Skeletal muscle tissue (tissue), 4 donors: ENCODE measurements around the gene GNAT1. TPM values are rescaled to one million over a fixed set of nuclear protein-coding genes. Genes with fewer than 3 reads are reported as not detected.
A peak's percentile ranks its signal among the peaks of the same experiment; 100 is the strongest.

Source experiments
- H3K27ac ChIP-seq: one replicate; pipeline ENCODE4 v1.7.0; 2013; ENCODE audit warnings: mild to moderate bottlenecking, low read depth, low read length, inconsistent platforms
- H3K27me3 ChIP-seq, 3 donors: one replicate each; pipeline ENCODE4 v1.7.0; 2013; ENCODE audit warnings: low read length in 3 of 3; ENCODE audit not compliant: control insufficient read depth in 3 of 3, insufficient read depth in 3 of 3
- H3K36me3 ChIP-seq, 3 donors: one replicate each; pipeline ENCODE4 v1.7.0; 2013; ENCODE audit warnings: low read length in 3 of 3; ENCODE audit not compliant: control insufficient read depth in 3 of 3, insufficient read depth in 3 of 3
- H3K4me1 ChIP-seq, 3 donors: one replicate each; pipeline ENCODE4 v1.7.0; 2013; ENCODE audit warnings: low read length in 3 of 3, mild to moderate bottlenecking in 3 of 3; ENCODE audit not compliant: control insufficient read depth in 3 of 3, insufficient read depth in 3 of 3
- H3K4me3 ChIP-seq, 3 donors: one replicate each; pipeline ENCODE4 v1.7.0; 2013; ENCODE audit warnings: low read length in 3 of 3
- H3K9ac ChIP-seq, 3 donors: one replicate each; pipeline ENCODE4 v1.7.0; 2013; ENCODE audit warnings: low read length in 3 of 3, mild to moderate bottlenecking in 3 of 3, moderate library complexity in 2 of 3, low read depth in 1 of 3
- H3K9me3 ChIP-seq, 3 donors: one replicate each; pipeline ENCODE4 v1.7.0; 2013; ENCODE audit warnings: low read length in 3 of 3; ENCODE audit not compliant: control insufficient read depth in 3 of 3
- total RNA-seq: library from RNA; depleted of rRNA; stranded (reverse); fragments of >200 nt; gene quantifications from one replicate; pipeline ENCODE4 v1.2.3, GENCODE V29; 2014
- donor health status: Osteomylitis.

The GNAT1 gene
- total RNA-seq, 1 donor from 2014 or later = not detected

GRCh38 chr3:50189274-50189673, 2.1 kb upstream of the GNAT1 start:
- H3K4me1 ChIP-seq = peaks cover 5 to 26% (median 21%) of the 10 kb centered on the region in 3 donors
- no peak overlapping the region for H3K27ac ChIP-seq
- H3K9me3 ChIP-seq = no peaks in the 10 kb centered on the region
- H3K36me3 ChIP-seq = peaks cover 13 to 20% (median 17%) of the 10 kb centered on the region in 3 donors
- no peak overlapping the region for H3K9ac ChIP-seq
- H3K4me3 ChIP-seq = no peak overlapping the region
- peaks cover 19 to 22% (median 20%) of the 10 kb centered on the region in 3 donors for H3K27me3 ChIP-seq

GRCh38 chr3:50189989-50190388, 1.4 kb upstream of the GNAT1 start:
- Histone ChIP-seq H3K9ac (no peak overlapping the region), H3K4me1 (peaks cover 10 to 32% (median 26%) of the 10 kb centered on the region in 3 donors), H3K36me3 (peaks cover 8 to 18% (median 13%) of the 10 kb centered on the region in 3 donors), H3K27me3 (peaks cover 21 to 27% (median 24%) of the 10 kb centered on the region in 3 donors), H3K27ac (no peak overlapping the region), H3K4me3 (no peak overlapping the region), H3K9me3 (no peaks in the 10 kb centered on the region)

GRCh38 chr3:50192124-50192523, 714 bp downstream of the GNAT1 start:
- H3K36me3 ChIP-seq = peaks cover 0 to 2% (median 0%) of the 10 kb centered on the region in 3 donors
- peaks cover 10 to 32% (median 26%) of the 10 kb centered on the region in 3 donors for H3K4me1 ChIP-seq
- peaks cover 27 to 30% (median 28%) of the 10 kb centered on the region in 3 donors for H3K27me3 ChIP-seq
- H3K9me3 ChIP-seq = no peaks in the 10 kb centered on the region
- no peak overlapping the region for H3K4me3 ChIP-seq
- no peak overlapping the region for H3K27ac ChIP-seq
- no peak overlapping the region for H3K9ac ChIP-seq

DNA sequence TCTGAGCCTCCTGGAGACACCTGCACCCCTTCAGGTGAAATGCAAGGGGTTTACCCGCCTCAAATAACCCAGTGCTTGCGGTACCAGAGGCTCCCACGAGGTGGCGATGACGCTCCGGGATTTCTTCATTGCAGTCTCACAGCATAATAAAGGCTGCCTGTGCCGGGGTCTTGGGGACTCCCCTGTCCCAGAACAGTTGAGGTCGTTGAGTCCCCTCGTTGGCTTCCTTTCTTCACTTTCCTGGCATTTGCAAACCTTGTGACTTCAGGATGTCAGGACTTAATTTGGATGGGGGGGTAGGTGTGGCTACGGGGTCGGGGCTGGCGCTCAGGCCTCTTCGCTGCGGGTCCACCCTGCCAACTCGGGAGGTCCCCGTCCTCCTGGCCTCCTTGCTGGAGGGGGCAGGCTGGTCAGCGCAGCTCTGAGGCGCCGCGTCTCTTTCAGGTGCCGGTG, 1.3 kb downstream of the GNAT1 start:
- peaks cover 10 to 32% (median 26%) of the 10 kb centered on the region in 3 donors for H3K4me1 ChIP-seq
- no peaks in the 10 kb centered on the region for H3K9me3 ChIP-seq
- peak overlapping the region in 1 of 3 donors; percentile 40 for H3K9ac ChIP-seq
- H3K36me3 ChIP-seq = peaks cover 0 to 2% (median 0%) of the 10 kb centered on the region in 3 donors
- peaks cover 27 to 30% (median 28%) of the 10 kb centered on the region in 3 donors for H3K27me3 ChIP-seq
- no peak overlapping the region for H3K4me3 ChIP-seq
- H3K27ac ChIP-seq = no peak overlapping the region

DNA sequence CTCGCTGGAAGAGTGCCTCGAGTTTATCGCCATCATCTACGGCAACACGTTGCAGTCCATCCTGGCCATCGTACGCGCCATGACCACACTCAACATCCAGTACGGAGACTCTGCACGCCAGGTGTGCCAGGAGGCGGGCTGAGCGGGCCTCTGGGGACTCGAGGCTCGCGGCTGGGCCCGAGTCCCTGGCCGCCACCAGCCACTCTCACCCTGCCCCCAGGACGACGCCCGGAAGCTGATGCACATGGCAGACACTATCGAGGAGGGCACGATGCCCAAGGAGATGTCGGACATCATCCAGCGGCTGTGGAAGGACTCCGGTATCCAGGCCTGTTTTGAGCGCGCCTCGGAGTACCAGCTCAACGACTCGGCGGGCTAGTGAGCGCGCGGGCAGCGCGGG, 1.9 kb downstream of the GNAT1 start:
- Histone ChIP-seq H3K27ac (no peak overlapping the region), H3K9me3 (no peaks in the 10 kb centered on the region), H3K36me3 (peaks cover 0 to under 1% (median 0%) of the 10 kb centered on the region in 3 donors), H3K9ac (peak overlapping the region in 1 of 3 donors; percentile 40), H3K4me3 (no peak overlapping the region), H3K4me1 (peaks cover 10 to 32% (median 26%) of the 10 kb centered on the region in 3 donors), H3K27me3 (peaks cover 27 to 30% (median 28%) of the 10 kb centered on the region in 3 donors)

GRCh38 chr3:50193746-50194127, 2.3 kb downstream of the GNAT1 start:
- no peak overlapping the region for H3K4me3 ChIP-seq
- no peak overlapping the region for H3K27ac ChIP-seq
- H3K9me3 ChIP-seq = no peaks in the 10 kb centered on the region
- H3K9ac ChIP-seq = no peak overlapping the region
- H3K36me3 ChIP-seq = no peaks in the 10 kb centered on the region
- peaks cover 27 to 30% (median 28%) of the 10 kb centered on the region in 3 donors for H3K27me3 ChIP-seq
- peaks cover 10 to 31% (median 26%) of the 10 kb centered on the region in 3 donors for H3K4me1 ChIP-seq

- Histone ChIP-seq H3K9ac (no peak overlapping the region), H3K4me1 (peaks cover 10 to 26% (median 22%) of the 10 kb centered on the region in 3 donors), H3K27ac (no peak overlapping the region), H3K4me3 (peak overlapping the region in 2 of 3 donors; percentile 54 to 63), H3K9me3 (no peaks in the 10 kb centered on the region), H3K27me3 (peaks cover 27 to 30% (median 28%) of the 10 kb centered on the region in 3 donors), H3K36me3 (no peaks in the 10 kb centered on the region)
These were observed 2.9 kb downstream of the GNAT1 start for GRCh38 chr3:50194128-50194902.

DNA sequence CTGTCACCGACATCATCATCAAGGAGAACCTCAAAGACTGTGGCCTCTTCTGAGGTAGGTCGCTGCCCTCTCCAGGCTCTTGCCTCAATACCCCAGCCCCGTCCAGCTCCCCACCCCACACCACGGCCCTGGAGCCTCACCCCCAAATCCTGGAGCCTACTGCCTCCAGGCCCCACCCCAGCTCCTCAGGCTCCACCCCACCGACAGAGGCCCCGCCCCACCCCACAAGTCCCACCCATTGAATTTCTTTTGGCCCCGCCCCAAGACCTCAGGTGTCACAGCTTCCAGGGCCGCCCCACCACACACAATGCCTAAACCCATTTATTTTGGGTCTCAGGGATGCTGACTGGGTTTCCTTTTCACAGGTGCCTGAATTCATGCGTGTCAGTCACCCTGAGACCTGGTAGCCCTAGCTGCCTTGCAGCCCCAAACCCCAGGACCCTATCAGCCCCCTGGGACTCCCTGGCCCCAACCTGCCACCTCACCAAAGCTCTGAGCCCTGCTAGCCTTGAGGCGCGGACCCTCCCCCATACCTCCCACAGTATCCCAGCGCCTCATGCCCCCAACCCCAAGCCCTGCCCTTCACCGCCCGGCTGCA, 3.6 kb downstream of the GNAT1 start:
- peak overlapping the region in 2 of 3 donors; percentile 54 to 63 for H3K4me3 ChIP-seq

GRCh38 chr3:50195501-50196252, 4.3 kb downstream of the GNAT1 start:
- no peak overlapping the region for H3K9ac ChIP-seq
- no peaks in the 10 kb centered on the region for H3K9me3 ChIP-seq
- H3K27ac ChIP-seq = no peak overlapping the region
- H3K4me1 ChIP-seq = peaks cover 10 to 20% (median 20%) of the 10 kb centered on the region in 3 donors
- H3K4me3 ChIP-seq = no peak overlapping the region
- H3K36me3 ChIP-seq = no peaks in the 10 kb centered on the region
- peaks cover 27 to 30% (median 28%) of the 10 kb centered on the region in 3 donors for H3K27me3 ChIP-seq

More for the DNA sequence above, 3.6 kb downstream of the GNAT1 start:
- peaks cover 27 to 30% (median 28%) of the 10 kb centered on the region in 3 donors for H3K27me3 ChIP-seq
- H3K36me3 ChIP-seq = no peaks in the 10 kb centered on the region
- peaks cover 10 to 20% (median 20%) of the 10 kb centered on the region in 3 donors for H3K4me1 ChIP-seq
- H3K9ac ChIP-seq = no peak overlapping the region
- no peak overlapping the region for H3K27ac ChIP-seq
- H3K9me3 ChIP-seq = no peaks in the 10 kb centered on the region
